HG03457 (cell line): ENCODE data around the gene PMM1.
"Not testable (repeated sequence)": the region's sequence is repeated elsewhere in the genome, so short reads cannot be mapped to it uniquely, and the experiment has no call there.

Source experiments
- ATAC-seq: cut with Tn5 transposase; IDR thresholded peaks from one replicate; pipeline ENCODE4 v1.9.1; 2021; ENCODE audit warnings: moderate number of reproducible peaks; ENCODE audit not compliant: unreplicated experiment

The PMM1 gene

DNA sequence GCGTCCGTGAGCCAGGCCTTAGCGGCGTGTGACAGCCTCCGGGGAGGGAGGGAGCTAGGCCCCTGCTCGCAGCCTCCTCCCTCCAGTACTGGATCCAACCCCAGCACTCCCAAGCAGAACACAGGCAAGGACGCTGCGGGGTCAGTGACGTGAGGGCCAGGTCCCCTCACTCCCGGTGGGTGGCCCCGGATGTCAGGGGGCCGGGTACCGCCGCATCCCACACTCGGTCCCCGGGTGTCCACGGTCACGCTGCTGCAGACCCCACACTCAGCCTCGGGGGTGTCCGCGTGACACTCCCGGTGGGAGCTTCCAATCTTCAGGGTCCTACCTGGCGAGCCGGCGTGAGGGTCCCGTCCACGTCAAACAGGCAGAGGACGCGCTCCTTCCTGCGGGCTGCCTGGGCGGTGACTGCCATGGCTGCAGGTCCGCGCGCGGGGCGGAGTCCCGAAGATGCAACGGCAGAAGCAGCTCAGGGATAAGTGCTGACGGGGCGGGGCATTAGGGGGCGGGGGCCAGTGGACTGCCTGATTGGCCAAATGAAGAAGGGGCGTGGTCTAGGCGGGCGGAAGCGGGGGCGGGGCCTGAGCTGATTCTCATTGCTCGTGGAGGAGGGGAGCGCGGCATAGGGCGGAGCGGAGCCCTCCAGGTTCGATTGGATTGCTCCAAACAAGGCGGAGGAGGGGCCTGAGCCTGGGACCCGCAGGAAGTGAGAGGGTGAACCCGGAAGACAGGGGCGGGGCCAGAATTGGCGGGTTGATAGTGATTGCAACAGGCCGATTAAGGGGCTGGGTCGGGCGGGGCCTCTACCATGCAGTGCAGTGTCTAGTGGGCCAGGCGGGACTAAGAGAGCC, at the start of gene PMM1:
Gene PMM1, minus strand, starts transcription at position 450 of the 851 bp plus-strand sequence. Its CDS starts 35 bp downstream, at position 415.
- ATAC-seq: peak; percentile 86

DNA sequence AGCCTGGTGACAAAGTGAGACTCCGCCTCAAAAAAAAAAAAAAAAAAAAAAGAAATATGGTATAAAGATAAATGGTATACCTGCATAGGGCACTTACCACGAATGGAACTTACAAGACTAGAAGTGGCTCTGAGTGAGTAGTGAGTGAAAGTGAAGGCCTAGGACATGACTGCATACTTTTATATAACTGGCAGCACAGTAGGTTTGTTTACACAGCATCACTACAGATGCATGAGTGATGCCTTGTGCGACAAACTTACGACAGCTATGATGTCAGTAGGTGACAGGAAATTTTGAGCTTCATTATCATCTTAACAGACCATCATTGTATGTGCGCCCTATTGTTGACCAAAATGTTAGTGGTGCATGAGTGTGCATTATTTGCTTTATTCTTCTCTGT, 49.1 kb upstream of the PMM1 start:
- no peak for ATAC-seq

DNA sequence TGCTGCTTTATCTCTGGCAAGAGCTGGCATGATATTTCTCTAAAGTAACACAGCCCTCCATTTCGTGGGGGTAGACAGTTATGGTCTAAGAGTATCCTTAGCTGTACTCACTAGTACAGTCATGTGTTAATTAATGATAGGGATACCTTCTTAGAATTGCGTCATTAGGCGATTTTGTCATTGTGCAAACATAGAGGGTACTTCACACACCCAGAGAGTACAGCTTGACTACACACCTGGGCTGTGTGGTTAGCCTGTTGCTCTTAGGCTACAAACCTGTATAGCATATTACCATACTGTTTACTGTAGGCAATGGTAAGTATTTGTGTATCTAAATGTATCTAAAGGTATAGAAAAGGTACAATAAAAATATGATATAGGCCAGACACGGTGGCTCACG, 48.5 kb upstream of the PMM1 start:
- no peak for ATAC-seq

DNA sequence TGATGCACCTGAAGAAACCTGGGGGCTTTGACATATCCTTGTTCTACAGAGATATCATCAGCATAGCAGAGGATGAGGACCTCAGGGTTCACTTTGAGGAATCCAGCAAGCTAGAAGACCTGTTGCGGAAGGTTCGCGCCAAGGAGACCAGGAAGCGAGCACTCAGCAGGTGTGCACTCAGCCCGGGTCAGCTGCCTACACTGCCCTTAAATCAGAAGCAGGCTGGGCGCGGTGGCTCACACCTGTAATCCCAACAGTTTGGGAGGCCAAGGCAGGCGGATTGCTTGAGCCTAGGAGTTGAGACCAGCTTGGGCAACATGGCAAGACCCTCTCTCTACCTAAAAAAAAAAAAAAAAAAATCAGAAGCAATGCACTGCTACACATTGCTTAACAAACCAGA, 48.0 kb upstream of the PMM1 start:
- ATAC-seq: not testable (repeated sequence)

DNA sequence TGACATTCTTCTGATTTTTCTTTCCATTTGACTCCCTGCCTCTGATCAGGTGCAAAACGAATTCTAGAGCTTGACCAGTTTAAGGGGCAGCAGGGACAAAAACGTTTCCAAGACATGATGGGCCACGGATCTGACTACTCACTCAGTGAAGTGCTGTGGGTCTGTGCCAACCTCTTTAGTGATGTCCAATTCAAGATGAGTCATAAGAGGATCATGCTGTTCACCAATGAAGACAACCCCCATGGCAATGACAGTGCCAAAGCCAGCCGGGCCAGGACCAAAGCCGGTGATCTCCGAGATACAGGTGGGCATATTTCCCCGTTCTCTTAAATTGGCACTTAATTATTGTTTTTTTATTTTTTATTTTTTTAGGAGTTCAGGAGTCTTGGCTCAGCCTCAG, 46.8 kb upstream of the PMM1 start:
- ATAC-seq: no peak

DNA sequence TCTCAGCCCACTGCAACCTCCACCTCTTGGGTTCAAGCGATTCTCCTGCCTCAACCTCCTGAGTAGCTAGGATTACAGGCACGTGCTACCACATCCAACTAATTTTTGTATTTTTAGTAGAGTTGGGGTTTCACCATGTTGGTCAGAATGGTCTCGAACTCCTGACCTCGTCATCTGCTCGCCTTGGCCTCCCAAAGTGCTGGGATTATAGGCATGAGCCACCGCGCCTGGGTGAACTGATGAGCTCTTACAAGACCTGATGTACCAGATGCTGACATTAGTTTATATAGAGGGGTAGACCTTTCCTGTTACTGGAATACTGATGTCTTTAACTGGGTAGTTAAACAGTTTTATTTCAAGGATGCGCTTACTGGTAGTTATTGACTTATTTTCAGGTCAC, 45.0 kb upstream of the PMM1 start:
- ATAC-seq: not testable (repeated sequence)

DNA sequence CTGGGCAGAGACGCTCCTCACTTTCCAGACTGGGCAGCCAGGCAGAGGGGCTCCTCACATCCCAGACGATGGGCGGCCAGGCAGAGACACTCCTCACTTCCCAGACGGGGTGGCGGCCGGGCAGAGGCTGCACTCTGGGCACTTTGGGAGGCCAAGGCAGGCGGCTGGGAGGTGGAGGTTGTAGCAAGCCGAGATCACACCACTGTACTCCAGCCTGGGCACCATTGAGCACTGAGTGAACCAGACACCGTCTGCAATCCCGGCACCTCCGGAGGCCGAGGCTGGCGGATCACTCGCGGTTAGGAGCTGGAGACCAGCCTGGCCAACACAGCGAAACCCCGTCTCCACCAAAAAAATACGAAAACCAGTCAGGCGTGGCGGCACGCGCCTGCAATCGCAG, 42.0 kb upstream of the PMM1 start:
- ATAC-seq: not testable (repeated sequence)

DNA sequence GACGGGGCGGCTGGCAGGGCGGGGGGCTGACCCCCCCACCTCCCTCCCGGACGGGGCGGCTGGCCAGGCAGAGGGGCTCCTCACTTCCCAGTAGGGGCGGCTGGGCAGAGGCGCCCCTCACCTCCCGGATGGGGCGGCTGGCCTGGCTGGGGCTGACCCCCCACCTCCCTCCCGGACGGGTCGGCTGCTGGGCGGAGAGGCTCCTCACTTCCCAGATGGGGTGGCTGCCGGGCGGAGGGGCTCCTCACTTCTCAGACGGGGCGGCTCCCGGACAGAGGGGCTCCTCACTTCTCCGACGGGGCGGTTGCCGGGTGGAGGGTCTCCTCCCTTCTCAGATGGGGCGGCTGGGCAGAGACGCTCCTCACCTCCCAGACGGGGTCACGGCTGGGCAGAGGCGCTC, 41.5 kb upstream of the PMM1 start:
- ATAC-seq: not testable (repeated sequence)

DNA sequence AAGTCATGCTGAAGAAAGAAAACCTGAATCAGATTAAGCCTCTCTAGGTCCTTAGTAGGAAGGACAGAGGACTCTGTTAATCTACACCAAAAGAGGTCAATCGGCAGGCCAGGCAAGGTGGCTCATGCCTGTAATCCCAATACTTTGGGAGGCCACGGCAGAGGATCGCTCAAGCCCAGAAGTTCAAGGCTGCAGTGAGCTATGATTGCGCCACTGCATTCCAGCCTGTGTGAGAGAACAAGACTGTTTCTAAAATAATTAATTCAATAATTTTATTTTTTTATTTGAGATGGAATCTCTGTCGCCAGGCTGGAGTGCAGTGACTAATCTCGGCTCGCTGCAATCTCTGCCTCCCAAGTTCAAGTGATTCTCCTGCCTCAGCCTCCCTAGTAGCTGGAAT, 35.9 kb upstream of the PMM1 start:
- no peak for ATAC-seq

DNA sequence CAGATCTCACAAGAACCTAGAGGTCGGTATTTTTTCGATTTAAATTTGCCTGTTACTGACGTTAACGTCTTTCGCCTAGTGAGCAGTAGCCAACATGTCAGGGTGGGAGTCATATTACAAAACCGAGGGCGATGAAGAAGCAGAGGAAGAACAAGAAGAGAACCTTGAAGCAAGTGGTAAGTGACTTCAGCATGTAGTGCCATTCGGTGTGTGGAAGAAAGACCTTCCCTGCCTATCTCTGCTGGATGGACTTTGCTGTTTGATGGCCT, 32.2 kb upstream of the PMM1 start:
- no peak for ATAC-seq

DNA sequence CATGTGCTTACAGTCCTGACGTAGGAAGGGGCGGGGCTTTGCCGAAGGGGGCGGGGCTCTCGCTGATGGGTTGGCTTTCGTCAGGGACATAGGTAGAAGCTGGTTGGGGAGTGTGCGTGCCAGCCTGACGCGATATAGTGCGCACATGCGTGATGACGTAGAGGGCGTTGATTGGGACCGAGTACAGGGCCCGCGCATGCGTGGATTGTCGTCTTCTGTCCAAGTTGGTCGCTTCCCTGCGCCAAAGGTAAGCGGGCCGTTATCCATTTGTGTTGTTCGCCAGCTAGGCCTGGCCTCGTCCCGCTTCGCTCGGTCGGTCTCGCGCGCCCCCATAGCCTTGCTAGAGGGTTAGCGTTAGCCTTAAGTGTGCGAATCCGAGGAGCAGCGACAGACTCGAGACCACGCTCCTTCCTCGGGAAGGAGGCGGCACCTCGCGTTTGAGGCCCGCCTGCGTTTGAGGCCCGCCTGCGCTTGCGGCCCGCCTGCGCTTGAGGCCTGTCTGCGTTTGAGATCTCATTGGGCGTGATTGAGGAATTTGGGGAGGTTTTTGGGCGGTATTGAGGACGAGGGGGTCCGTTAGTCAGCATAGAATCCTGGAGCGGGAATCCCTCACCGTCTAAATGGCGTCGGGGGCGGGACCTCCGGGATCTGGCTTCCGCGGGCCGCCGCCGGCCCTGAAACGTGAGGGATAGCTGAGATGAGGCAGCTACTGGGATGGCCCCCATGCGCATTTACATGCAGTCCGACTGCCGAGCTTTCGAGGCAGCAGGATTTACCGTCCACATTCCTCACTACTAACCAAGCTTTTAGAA, 31.7 kb upstream of the PMM1 start, which contains the start of gene XRCC6:
Gene XRCC6, plus strand, starts transcription at position 197 of the 812 bp plus-strand sequence. CDS start 710 bp downstream, outside the sequence.
- peak; percentile 45 for ATAC-seq

DNA sequence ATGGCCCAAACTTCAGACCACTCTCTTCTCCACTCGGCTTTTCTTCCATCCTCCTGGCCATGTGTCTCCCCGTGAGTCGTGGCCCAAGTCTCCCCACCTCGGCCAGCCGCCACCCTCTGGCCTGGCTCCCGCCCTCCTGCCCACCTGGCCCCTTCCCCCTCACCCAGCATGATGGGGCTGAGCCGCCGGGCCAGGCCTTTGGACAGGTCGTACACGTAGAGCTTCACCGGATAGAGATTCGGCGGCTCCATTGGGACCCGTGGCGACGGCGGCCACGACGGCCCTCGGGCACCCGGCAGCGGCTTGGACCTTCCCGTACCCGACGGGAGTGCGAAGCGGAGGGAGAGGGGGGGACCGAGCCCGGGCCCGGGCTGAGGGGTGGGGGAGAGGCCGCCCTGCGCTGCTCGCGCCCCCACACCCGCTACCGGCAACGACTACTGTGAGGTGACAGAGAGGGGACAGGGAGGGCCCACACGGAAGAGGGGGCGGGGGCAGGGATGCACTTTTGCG, 31.0 kb upstream of the PMM1 start, which contains the start of gene DESI1:
Gene DESI1, minus strand, starts transcription at position 455 of the 510 bp plus-strand sequence. Its CDS starts 204 bp downstream, at position 251.
- ATAC-seq: peak; percentile 45

DNA sequence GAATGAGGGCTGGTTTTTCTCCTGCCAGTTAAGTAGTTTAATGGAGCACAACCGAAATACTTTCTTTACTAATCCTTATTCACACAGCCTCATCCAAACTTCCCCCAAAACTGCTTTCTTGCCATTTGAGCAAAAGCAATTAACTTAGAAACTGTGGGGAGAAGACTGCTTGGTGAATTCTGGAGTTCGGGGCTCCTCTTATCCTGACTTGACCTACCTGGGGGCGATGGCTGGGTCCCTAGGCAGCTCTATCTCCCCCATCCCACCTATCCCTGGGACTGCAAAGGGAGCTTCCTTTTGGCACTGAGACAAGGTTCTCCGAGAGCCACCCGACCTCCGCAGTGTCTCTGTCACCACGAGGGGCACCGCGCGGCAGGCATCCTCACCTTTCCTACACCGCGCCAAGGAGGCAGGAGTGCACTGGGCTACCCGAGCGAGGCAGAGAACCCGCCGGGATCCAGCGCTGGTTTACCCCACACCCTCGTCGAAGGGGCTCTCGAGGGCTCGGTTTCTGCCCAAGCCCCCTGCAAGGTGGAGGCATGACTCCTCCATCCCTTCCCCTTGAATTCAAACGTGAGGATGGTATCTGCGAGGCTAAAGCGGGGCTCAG, 30.4 kb upstream of the PMM1 start:
- peak; percentile 4 for ATAC-seq

DNA sequence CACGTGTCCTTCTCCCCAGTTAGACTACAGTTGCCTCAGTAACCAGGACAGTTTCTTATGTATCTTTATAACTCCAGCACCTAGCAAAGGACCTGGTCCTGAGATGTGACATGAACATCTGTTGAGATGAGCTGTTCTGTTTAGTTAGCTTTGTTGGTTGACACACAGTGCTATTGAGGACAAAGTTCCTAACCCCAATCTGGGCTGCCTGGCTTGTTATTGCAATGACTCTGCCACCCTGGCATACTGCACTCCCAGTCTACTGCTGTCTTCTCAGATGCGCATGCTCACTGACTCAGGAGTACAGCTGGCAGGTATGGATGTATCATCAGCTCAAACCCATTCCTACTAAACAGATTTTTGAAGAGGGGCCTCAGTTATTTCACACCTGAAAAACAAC, 23.8 kb upstream of the PMM1 start:
- ATAC-seq: no peak

DNA sequence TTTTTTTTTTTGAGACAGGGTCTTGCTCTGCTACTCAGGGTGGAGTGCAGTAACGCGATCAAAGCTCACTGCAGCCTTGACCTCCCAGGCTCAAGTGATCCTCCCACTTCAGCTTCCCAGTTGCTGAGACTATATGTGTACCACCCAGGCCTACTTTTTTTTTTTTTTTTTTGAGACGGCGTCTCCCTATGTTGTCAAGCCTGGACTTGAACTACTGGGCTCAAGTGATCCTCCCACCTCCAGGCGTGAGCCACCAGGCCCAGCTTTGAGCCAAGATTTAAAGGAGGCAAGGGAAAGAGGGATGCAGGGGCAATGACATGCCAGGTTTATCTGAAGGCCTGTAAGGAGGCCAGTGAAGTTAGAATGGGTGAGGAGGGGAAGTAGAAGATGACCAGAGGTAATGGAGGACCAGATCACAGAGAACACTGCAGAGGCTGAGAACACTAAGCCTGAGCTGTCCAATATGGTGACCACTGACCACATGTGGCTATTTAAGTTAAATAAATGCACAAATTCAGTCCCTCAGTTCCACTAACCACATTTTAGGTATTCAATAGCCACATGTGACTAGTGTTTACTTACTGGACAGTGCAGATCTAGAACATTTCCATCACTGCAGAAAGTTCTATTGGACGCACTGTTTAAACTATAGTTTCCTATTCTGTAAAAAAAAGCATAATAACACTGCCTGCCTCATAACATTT, 23.1 kb upstream of the PMM1 start:
- no peak for ATAC-seq

DNA sequence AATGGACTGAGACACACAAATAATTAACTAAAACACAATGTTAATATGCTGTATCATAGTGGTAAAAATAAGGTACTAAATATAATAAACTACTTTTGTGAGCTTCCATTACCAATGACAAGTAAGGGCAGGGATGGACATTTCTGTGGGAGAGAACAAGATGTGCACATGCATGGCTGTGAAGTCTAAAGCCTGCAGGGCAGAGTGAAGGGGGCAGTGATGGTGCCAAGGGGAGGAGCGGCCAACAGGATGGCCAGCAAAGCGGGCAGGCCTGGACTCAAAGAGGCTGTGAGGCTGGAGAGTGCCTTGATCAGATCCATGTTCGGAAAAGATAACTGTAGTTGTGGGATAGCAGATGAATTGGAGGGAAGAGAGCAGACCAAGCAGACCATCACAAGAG, 18.7 kb upstream of the PMM1 start:
- no peak for ATAC-seq

DNA sequence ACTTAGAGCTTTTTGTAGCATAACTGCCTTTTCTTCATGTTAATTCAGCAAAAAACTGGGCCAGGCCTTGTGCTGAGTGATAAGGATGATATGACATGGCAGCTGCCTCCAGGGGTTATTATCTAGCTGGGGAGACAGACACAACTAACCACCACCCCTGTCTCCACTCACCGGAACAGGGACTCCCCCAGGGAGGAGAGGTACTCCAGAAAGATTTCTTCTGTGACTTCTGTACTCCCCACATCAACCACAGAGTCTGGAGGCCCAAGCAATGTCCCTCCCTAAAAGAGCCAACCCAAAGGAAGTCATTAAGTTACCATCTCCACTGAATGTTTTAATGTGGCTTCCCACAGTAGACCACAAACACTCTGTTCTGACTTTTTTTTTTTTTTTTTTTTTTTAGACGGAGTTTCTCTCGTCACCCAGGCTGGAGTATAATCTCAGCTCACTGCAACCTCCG, 14.3 kb upstream of the PMM1 start:
- no peak for ATAC-seq

DNA sequence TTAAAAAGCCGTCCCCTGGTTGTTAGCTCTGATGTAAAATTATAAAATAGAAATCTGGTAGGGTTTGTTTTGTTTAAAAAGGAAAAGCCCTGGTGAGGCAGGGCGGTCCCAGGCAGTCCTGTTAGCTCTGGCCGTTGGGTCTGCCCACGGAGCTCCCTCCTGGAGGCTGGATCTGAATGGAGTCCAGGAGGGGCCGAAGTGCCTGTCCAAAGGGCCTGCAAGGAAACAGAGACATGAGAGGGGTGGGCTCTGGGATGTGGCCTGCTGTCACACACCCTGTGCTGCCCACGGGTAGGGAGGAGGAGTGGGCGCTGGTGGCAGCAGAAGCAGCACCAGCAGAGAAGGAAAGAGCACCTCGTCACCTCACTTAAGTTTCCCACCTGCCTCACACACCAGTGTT, 11.3 kb upstream of the PMM1 start:
- ATAC-seq: no peak

DNA sequence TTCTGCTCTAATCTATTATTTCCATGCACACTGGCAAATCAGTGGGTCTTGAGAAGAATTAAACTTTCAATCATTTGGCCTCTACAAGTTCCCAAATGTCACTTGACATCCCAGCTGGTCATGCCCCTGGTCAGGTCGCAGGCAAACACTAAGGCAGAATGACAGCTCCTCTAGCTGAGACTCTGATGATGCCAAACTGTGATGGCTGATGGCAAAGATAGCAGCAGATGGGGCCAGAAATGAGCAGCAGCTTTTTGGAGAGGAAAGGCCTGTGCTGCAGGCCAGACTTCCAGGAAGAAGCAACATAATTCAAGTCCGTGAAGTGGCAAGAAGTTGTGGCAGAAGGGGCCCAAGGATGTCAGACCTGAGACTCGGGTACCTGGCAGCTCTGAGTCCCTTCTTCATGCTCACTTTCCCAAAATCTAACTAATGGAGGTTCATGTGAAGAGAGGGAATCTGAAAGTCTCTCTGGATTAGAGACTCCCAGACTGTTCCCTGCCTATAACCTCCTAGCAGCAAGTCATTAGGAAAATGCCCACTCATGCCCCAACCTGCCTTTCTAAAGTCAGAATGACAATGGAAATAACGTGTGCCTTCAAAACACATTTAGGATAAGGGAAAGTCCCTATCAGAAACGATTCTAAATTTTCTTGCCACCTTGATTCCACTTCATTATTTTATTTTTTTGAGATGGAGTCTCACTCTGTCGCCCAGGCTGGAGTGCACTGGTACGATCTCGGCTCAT, 9.4 kb upstream of the PMM1 start:
- no peak for ATAC-seq

DNA sequence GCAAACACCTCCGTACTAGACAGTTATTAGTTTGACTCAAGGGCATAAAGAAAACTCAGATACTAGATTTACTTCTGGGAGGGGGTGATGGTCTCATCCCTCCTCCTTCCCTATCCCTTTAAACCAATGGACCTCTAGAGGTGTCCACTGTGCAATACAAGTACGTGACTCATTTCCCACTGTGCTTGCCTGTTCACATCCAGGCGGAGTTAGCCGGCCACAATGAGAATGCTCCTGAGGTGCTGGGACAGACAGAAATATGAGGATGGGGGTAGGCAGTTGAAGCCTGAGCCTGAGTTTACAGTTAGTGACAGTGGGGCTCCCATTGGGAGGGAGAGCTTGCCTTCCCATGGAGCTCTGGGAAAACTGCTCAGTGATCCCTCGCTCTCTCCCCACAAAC, 8.4 kb upstream of the PMM1 start:
- ATAC-seq: no peak
